ENCODE data around the gene WWOX. TPM values are rescaled to one million over a fixed set of nuclear protein-coding genes. Genes with fewer than 3 reads are reported as not detected.

WWOX gene
- total and polyA plus RNA-seq, 2 of the 13 experiments (the other 11 are each of a cell fraction or from before 2014, with no cell fraction given): 9.1 to 37.4 TPM

GRCh38 chr16:78129349-78129748 is 29.9 kb downstream of the WWOX start (continued):
- peak; percentile 93 for TF ChIP-seq TFE3 (CRISPR knock-in tag; IDR thresholded peaks at IDR 0.05)
- TF ChIP-seq ZBTB46 (CRISPR knock-in tag; IDR thresholded peaks at IDR 0.05; ENCODE audit: borderline replicate concordance): no peak
- TF ChIP-seq TEAD3 (CRISPR knock-in tag; optimal IDR thresholded peaks at IDR 0.05; ENCODE audit: borderline replicate concordance): peak; percentile 32
- no peak for TF ChIP-seq JUND (CRISPR knock-in tag; IDR thresholded peaks at IDR 0.05)
- no peak for TF ChIP-seq PAXIP1 (CRISPR knock-in tag; conservative IDR thresholded peaks at IDR 0.05)
- no peak for TF ChIP-seq MXD1 (CRISPR knock-in tag; IDR thresholded peaks at IDR 0.05)
- TF ChIP-seq ZBTB25 (CRISPR knock-in tag; IDR thresholded peaks at IDR 0.05): 0 out of 2 replicates have a peak, but pooled peaks have one; percentile 46
- no peak for TF ChIP-seq POLR2AphosphoS2 (IDR thresholded peaks at IDR 0.05; ENCODE audit: low read depth, low read length)
- TF ChIP-seq REPIN1 (CRISPR knock-in tag; IDR thresholded peaks at IDR 0.05; ENCODE audit: borderline replicate concordance, low read depth): no peak
- peak; percentile 39; the same call in 1 of the 2 replicates for TF ChIP-seq MED1 (CRISPR knock-in tag; IDR thresholded peaks at IDR 0.05)
- no peak for TF ChIP-seq YEATS4 (CRISPR knock-in tag; IDR thresholded peaks at IDR 0.05; ENCODE audit: borderline replicate concordance)
- no peak for TF ChIP-seq ZNF382 (CRISPR knock-in tag; IDR thresholded peaks at IDR 0.05; ENCODE audit: borderline replicate concordance)
- TF ChIP-seq ZNF317 (CRISPR knock-in tag; IDR thresholded peaks at IDR 0.05): no peak
- no peak for TF ChIP-seq ZNF577 (CRISPR knock-in tag; IDR thresholded peaks at IDR 0.05; ENCODE audit: borderline replicate concordance, low read depth)
- TF ChIP-seq SOX6 (IDR thresholded peaks at IDR 0.05): no peak
- TF ChIP-seq SOX6 (CRISPR knock-in tag; IDR thresholded peaks at IDR 0.05): peak; percentile 77
- 0 out of 2 replicates have a peak, but pooled peaks have one; percentile 31 for TF ChIP-seq ZNF644 (CRISPR knock-in tag; IDR thresholded peaks at IDR 0.05; ENCODE audit: low read depth)
- TF ChIP-seq FOXK1 (CRISPR knock-in tag; IDR thresholded peaks at IDR 0.05; ENCODE audit: borderline replicate concordance, low read depth): peak; percentile 49; the same call in 1 of the 2 replicates
- TF ChIP-seq ZFYVE20 (CRISPR knock-in tag; IDR thresholded peaks at IDR 0.05; ENCODE audit: borderline replicate concordance, low read depth): no peak
- no peak for TF ChIP-seq ZNF660 (CRISPR knock-in tag; IDR thresholded peaks at IDR 0.05; ENCODE audit: borderline replicate concordance, low read depth)
- TF ChIP-seq ETV5 (CRISPR knock-in tag; IDR thresholded peaks at IDR 0.05; ENCODE audit: borderline replicate concordance): no peak
- TF ChIP-seq GLI4 (CRISPR knock-in tag; IDR thresholded peaks at IDR 0.05; ENCODE audit: borderline replicate concordance): no peak
